ENCODE measurements around the gene FOXP1.

- TF ChIP-seq POLR2AphosphoS5 (IDR thresholded peaks at IDR 0.05; ENCODE audit: insufficient read depth in 1 of 2, low read depth in 1 of 2) (no peak), POLR2A (IDR thresholded peaks at IDR 0.05) (no peak)
These were observed 610.7 kb downstream of the FOXP1 start for GRCh38 chr3:70972855-70973254.
